Ureter (tissue), 1 donor: ENCODE results near the gene MEAK7. TPM values are rescaled to one million over a fixed set of nuclear protein-coding genes. Genes with fewer than 3 reads are reported as not detected.

Source experiments
- DNase-seq: peaks from one replicate; pipeline ENCODE4 v3.0.0-alpha.2; 2020; ENCODE audit warnings: low spot score
- total RNA-seq: library from RNA; stranded (reverse); gene quantifications from one replicate; pipeline ENCODE4 v1.2.4, GENCODE V29; 2023
- donor health status: DM: yes; HTN: yes; CAD: no.

Gene MEAK7, protein sequence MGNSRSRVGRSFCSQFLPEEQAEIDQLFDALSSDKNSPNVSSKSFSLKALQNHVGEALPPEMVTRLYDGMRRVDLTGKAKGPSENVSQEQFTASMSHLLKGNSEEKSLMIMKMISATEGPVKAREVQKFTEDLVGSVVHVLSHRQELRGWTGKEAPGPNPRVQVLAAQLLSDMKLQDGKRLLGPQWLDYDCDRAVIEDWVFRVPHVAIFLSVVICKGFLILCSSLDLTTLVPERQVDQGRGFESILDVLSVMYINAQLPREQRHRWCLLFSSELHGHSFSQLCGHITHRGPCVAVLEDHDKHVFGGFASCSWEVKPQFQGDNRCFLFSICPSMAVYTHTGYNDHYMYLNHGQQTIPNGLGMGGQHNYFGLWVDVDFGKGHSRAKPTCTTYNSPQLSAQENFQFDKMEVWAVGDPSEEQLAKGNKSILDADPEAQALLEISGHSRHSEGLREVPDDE
- total RNA-seq = 53.9 TPM

DNA sequence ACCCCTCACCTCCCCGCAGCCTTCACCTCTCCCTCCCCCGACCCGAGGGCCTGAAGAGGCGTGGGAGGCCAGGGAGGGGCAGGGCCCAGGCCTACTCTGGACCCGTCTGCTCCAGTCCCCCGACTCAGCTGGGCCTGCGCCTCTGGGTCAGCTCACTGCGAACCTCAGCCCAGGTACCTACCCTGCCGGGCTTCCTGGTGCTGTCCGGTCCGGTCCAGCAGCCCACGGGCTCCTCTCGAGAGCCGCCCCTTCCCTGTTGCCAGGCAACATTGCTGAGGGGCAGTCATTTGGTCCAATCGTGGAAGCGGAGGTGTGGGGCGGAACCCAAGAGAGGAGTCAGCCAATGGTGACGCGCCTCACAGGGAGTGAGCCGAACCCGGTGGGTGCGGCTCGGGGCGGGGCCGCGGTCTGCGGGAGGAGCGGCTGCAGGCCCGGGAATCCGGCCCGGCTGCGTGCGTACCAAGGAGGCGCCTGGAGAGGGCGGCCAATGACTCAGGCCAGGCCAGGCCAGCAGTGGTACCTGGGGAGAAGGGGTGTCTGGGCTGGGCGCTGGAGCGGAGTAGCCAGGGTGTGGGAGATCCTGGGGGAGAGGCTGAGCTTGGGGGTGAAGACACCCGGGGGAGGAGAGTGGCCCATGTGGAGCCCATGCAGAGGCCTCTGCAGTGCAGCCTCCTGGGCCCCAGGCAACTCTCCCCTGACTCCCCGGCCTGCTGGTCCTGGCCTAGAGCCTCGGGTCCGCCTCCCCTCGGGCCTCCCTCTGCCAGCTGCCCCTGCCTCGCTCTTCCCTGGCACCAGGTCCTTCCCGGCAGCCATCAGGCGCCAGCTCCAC, at the start of gene MEAK7:
Gene MEAK7, minus strand, starts transcription at position 240 of the 829 bp plus-strand sequence. CDS start 6,573 bp downstream, outside the sequence.
- DNase-seq = peak; percentile 100

DNA sequence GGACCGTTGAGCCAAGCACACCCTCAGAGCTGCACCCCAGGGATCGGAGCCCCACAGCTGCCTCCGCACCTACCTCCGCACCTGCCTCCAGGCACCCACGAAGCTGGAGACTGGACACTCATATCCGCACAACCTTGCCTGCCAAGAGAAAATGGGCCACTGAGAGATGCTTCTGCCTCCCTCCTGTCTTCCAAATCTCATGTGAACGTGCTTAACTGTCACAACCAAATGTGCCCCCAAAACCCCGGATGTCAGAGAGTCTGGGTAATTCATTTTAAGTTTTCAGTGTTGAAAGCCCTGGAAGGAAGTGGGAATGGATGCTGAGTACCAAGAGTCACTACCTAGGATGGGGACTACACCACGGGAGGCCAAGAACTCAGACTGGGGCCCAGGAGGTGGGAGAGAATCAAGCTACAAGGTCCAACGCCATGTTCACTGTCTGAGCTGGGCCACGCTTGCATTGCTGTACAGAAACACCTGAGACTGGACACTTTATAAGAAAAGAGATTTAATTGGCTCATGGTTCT, 49.5 kb upstream of the MEAK7 start:
- DNase-seq = no peak

DNA sequence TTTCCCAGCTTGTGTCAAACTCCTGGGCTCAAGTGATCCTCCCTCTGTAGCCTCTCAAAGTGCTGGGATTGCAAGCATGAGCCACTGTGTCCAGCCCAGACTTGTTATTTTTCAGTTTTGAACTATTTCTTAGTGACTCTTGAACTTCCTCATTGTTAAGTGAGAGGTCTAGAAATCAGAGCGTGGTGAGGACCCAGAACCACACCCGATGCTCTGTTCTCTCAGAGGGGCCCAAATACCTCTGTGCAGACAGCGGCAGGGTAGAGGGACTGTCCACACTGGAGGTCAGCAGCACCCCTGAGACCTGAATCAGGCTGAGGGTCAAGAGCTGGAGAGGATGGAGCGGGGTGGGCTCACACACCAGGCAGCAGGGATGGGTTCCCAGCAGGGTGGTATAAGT, 47.7 kb upstream of the MEAK7 start:
- DNase-seq = no peak

- no peak for DNase-seq
These were observed 45.6 kb upstream of the MEAK7 start for GRCh38 chr16:84550096-84550495.

- DNase-seq = no peak
These were observed 44.7 kb upstream of the MEAK7 start for GRCh38 chr16:84548971-84549844.

DNA sequence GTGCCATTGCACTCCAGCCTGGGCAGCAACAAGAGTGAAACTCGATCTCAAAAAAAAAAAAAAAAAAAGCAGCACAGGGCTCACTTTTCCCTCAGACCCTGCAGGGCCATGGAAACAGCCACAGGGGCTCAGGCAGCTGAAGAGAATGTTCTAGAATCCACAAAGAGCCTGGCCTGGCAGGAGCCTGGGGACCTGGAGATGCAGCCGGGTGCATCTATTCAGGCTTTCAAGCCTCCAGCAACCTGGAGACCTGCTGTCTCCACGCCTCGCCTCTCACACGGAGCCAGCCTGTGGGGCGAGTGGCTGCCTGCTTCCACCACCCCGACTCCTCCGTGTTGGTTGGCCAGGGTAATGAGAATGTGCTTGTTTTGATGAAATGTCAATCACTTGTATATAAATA, 44.0 kb upstream of the MEAK7 start:
- no peak for DNase-seq

- no peak for DNase-seq
These were observed 43.1 kb upstream of the MEAK7 start for GRCh38 chr16:84547546-84548061.

- no peak for DNase-seq
These were observed 42.4 kb upstream of the MEAK7 start for GRCh38 chr16:84546669-84547545.

DNA sequence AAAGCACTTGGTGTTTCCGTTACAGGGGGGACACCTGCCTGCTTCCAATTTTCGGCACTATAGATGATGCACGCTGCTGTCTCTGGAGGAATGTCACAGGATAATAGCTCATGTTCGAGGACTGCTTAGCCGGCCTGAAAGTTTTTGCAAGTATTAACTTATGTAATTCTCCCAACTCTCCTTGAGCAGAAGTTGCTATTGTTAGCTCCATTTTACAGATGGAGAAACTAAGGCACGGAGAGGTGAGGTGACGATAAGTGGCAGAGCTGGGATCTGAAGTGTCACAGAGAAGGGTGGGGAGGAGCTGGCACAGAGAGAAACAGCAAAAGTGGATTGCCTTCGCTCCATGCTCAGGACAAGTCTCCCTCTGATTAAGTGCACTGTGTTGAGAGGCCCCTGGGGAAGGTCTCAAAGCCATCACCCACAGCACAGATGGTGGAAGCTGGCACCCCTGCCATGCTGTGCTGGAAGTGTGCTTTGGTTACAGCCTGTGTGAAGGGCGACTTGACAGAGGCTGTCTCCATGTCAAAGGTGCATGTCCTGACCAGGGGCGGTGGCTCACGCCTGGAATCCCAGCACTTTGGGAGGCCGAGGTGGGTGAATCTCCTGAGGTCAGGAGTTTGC, 40.8 kb upstream of the MEAK7 start:
- no peak for DNase-seq

DNA sequence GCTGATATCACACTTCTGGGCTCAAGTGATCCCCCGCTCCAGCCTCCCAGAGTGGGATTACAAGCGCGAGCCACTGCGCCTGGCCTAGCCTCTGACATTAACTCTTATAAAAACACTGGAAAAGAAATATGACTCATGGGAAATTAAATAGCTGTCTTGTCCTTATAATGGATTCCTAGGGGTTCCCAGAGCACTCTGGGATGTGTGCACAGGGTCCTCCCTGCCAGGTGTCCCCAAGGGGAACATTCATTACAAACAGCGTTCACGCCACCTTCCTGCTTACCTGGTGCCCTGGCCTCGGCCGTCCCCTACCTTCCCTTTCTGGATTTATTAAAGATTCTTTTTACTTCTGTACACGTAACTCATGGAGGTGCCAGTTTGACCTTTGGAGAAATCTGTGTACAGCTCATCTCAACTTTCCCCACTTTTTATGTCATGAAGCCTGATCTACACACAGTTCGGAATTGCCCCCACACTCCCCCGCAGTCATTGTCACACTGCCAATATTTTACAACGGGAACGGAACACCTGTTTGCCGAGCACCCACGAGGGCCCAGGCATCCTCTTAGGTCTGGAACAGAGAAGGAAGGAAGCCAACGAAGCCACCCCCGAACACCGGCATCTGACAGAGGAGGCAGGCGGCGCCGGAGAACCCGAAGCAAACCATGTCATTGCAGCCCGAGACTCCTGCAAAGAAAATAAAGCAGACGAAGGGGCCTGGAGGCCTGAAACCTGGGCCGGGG, 39.7 kb upstream of the MEAK7 start:
- DNase-seq = no peak

GRCh38 chr16:84543253-84543652, 38.8 kb upstream of the MEAK7 start:
- DNase-seq = no peak

- DNase-seq = no peak
These were observed 37.7 kb upstream of the MEAK7 start for GRCh38 chr16:84541999-84542817.

DNA sequence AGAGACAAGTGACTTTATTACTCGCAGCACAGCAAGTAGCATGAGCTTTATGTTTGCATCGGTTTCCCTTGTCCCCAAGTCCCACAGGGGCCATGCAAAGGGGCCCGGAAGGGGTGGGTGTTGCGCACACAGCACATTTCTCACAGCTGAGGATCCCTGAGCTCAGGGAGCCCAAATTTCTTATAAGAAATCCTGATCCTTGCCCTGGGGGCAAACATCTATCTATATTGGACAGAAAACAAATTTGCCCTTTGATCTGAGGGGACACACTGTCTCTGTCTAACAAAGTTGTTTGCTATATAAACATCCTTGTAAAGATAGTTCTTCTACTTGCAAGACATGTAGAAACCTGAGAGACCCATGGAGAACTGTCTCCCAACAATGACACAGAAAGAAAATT, 35.7 kb upstream of the MEAK7 start:
- no peak for DNase-seq

DNA sequence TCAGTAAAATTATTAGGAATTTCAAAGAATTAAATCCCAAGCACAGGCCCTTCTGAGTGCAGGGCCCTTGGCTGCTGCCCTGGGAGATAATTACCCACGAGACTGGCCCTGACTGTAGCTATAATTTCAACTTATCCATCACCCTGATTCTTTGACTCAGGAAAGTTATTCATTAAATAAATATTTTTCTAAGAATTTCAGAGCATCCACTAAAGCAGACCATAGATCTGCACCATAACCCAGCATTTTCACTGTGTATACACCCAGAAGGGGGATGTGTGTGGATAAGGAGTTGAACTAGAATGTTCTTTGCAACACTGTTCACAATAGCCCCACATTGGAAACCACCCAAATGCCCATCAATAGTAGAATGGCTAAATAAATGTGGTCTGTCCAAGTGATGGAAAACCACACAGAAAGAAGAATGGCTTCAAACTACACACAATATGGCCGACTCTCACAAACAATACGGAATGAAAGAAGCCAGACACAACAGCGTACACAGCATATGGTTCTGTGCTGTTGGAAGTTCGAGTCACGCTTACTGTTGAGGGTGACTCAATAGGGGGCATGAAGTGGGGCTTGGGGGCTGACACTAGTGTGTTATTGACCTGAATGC, 33.9 kb upstream of the MEAK7 start:
- DNase-seq = no peak

DNA sequence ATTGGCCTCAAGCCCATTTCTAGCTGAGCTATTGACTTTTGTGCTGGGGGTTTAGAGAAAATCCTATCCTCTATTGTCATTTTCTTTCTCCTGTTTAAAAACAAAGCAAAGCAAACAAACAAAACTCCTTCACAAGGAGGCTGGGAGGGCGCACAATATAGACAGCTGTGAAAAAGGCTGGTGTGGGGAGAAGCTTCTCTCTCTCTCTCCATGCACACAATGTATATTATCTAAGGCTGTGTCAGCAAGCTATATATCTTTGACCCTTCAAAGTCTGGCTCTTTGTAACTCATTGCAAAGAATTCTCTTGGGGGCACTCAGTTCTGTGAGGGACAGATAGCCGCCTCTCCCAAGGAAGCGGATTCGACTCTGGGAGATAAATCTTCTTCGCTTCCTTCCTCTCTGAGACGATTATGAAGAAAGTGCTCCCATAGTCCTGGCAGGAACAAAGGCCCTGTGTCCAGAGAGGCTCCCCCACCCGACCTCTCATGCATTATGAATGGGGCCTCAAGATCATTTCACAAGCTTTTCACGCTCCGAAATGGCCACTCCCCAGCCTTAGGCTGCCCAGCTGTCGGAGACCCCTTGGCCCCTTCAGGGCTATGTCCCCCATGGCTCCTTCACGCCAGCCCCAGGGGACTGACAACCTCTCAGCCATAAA, 33.2 kb upstream of the MEAK7 start:
- no peak for DNase-seq

GRCh38 chr16:84535851-84536250, 31.4 kb upstream of the MEAK7 start:
- no peak for DNase-seq

GRCh38 chr16:84535408-84535807, 30.9 kb upstream of the MEAK7 start:
- DNase-seq = no peak
